Adipocyte (in vitro differentiated cells): ENCODE results near the gene ABCG1.

ENCODE experiments used
- DNase-seq: peaks from one replicate; pipeline ENCODE4 v3.0.0-alpha.2; 2015; ENCODE audit warnings: low read depth
- H3K27me3 ChIP-seq: replicated peaks from 2 replicates; pipeline ENCODE4 v1.7.0; 2013; ENCODE audit warnings: mild to moderate bottlenecking, low read length, moderate library complexity; ENCODE audit not compliant: control insufficient read depth, insufficient read depth
- H3K36me3 ChIP-seq: 2 replicates; pipeline ENCODE4 v1.7.0; 2013; ENCODE audit warnings: low read length, mild to moderate bottlenecking, moderate library complexity; ENCODE audit not compliant: control insufficient read depth, insufficient read depth, severe bottlenecking
- H3K4me1 ChIP-seq: 2 replicates; pipeline ENCODE4 v1.7.0; 2013; ENCODE audit warnings: mild to moderate bottlenecking, low read length, moderate library complexity; ENCODE audit not compliant: control insufficient read depth, insufficient read depth
- H3K4me3 ChIP-seq: 2 replicates; pipeline ENCODE4 v1.7.0; 2013; ENCODE audit warnings: mild to moderate bottlenecking, low read length, moderate library complexity
- H3K9ac ChIP-seq: 2 replicates; pipeline ENCODE4 v1.7.0; 2013; ENCODE audit warnings: mild to moderate bottlenecking, low read length, moderate library complexity
- H3K9me3 ChIP-seq: 2 replicates; pipeline ENCODE4 v1.7.0; 2013; ENCODE audit warnings: mild to moderate bottlenecking, low read length, moderate library complexity; ENCODE audit not compliant: control insufficient read depth

ABCG1 gene

GRCh38 chr21:42299324-42300044, 80.5 kb downstream of the ABCG1 start:
- Histone ChIP-seq H3K27me3 (peaks cover 74% of the 10 kb centered on the region), H3K4me3 (no peak overlapping the region), H3K4me1 (no peaks in the 10 kb centered on the region), H3K9me3 (no peaks in the 10 kb centered on the region), H3K36me3 (no peaks in the 10 kb centered on the region), H3K9ac (no peak overlapping the region)
- no peak for DNase-seq

GRCh38 chr21:42300045-42300583, 81.2 kb downstream of the ABCG1 start:
- Histone ChIP-seq H3K4me1 (no peaks in the 10 kb centered on the region), H3K9me3 (no peaks in the 10 kb centered on the region), H3K27me3 (peaks cover 80% of the 10 kb centered on the region), H3K9ac (no peak overlapping the region), H3K36me3 (no peaks in the 10 kb centered on the region), H3K4me3 (no peak overlapping the region)
- DNase-seq = no peak

- Histone ChIP-seq H3K36me3 (no peaks in the 10 kb centered on the region), H3K4me1 (no peaks in the 10 kb centered on the region), H3K4me3 (no peak overlapping the region), H3K9me3 (no peaks in the 10 kb centered on the region), H3K27me3 (peaks cover 81% of the 10 kb centered on the region), H3K9ac (no peak overlapping the region)
- DNase-seq = no peak
Measured at GRCh38 chr21:42300956-42301355, 82.0 kb downstream of the ABCG1 start.

- Histone ChIP-seq H3K4me1 (no peaks in the 10 kb centered on the region), H3K4me3 (no peak overlapping the region), H3K27me3 (peaks cover 81% of the 10 kb centered on the region), H3K9me3 (no peaks in the 10 kb centered on the region), H3K9ac (no peak overlapping the region), H3K36me3 (no peaks in the 10 kb centered on the region)
- no peak for DNase-seq
Measured at GRCh38 chr21:42301371-42302075, 82.6 kb downstream of the ABCG1 start.

GRCh38 chr21:42302076-42302650, 83.2 kb downstream of the ABCG1 start:
- Histone ChIP-seq H3K9me3 (no peaks in the 10 kb centered on the region), H3K36me3 (no peaks in the 10 kb centered on the region), H3K4me1 (no peaks in the 10 kb centered on the region), H3K4me3 (no peak overlapping the region), H3K9ac (no peak overlapping the region), H3K27me3 (peaks cover 84% of the 10 kb centered on the region)
- no peak for DNase-seq

GRCh38 chr21:42302794-42303193, 83.9 kb downstream of the ABCG1 start:
- DNase-seq = no peak
- Histone ChIP-seq H3K27me3 (peaks cover 83% of the 10 kb centered on the region), H3K4me3 (no peak overlapping the region), H3K9ac (no peak overlapping the region), H3K4me1 (no peaks in the 10 kb centered on the region), H3K9me3 (no peaks in the 10 kb centered on the region), H3K36me3 (no peaks in the 10 kb centered on the region)

GRCh38 chr21:42303443-42303842, 84.5 kb downstream of the ABCG1 start:
- Histone ChIP-seq H3K4me1 (no peaks in the 10 kb centered on the region), H3K4me3 (no peak overlapping the region), H3K36me3 (no peaks in the 10 kb centered on the region), H3K9me3 (no peaks in the 10 kb centered on the region), H3K27me3 (peaks cover 82% of the 10 kb centered on the region), H3K9ac (no peak overlapping the region)
- DNase-seq = no peak

- Histone ChIP-seq H3K27me3 (peaks cover 84% of the 10 kb centered on the region), H3K4me1 (no peaks in the 10 kb centered on the region), H3K36me3 (no peaks in the 10 kb centered on the region), H3K9me3 (no peaks in the 10 kb centered on the region), H3K4me3 (no peak overlapping the region), H3K9ac (no peak overlapping the region)
- no peak for DNase-seq
Measured at GRCh38 chr21:42304556-42305454, 85.9 kb downstream of the ABCG1 start.

GRCh38 chr21:42305707-42306147, 86.8 kb downstream of the ABCG1 start:
- Histone ChIP-seq H3K36me3 (no peaks in the 10 kb centered on the region), H3K27me3 (peaks cover 85% of the 10 kb centered on the region), H3K9me3 (no peaks in the 10 kb centered on the region), H3K9ac (no peak overlapping the region), H3K4me1 (no peaks in the 10 kb centered on the region), H3K4me3 (no peak overlapping the region)
- DNase-seq = no peak

GRCh38 chr21:42306366-42307035, 87.6 kb downstream of the ABCG1 start:
- H3K4me3 ChIP-seq = no peak overlapping the region
- H3K36me3 ChIP-seq = no peaks in the 10 kb centered on the region
- peaks cover 77% of the 10 kb centered on the region for H3K27me3 ChIP-seq
- no peaks in the 10 kb centered on the region for H3K4me1 ChIP-seq
- H3K9me3 ChIP-seq = no peaks in the 10 kb centered on the region
- H3K9ac ChIP-seq = no peak overlapping the region
- DNase-seq = no peak
